A549 (cell line): ENCODE results near the gene CALM3. TPM values are rescaled to one million over a fixed set of nuclear protein-coding genes. Genes with fewer than 3 reads are reported as not detected.

Experiments used
- ATAC-seq, 2 experiments: fragments of 200-7000 bp in 1 of 2; fragments of >200 bp in 1 of 2; cut with Nextera tagmentation in 1 of 2; cut with Tn5 transposase in 1 of 2; 3 replicates each; pipeline versions ENCODE4 v1.8.0 to v1.9.1; 2018 to 2020; ENCODE audit warnings: mild to moderate bottlenecking in 1 of 2, moderate library complexity in 1 of 2
- CTCF ChIA-PET: fragments of 300-600 bp; sonication (Branson Sonifier 250); formaldehyde crosslinking; extraction: SDS; loops from one replicate; lab custom pipeline; 2021; ENCODE audit warnings: antibody characterized with exemption, inconsistent platforms; lab: Yijun Ruan, JAX
- POLR2A ChIA-PET: fragments of 350-600 bp; formaldehyde crosslinking; extraction: SDS; loops from one replicate; lab custom pipeline; 2021; ENCODE audit warnings: antibody characterized with exemption, inconsistent platforms; lab: Yijun Ruan, JAX
- DNase-seq, 2 experiments: peaks; one replicate each; pipeline versions ENCODE4 v3.0.0 to v3.0.0-alpha.2; 2011 to 2016; ENCODE audit warnings: low read depth in 1 of 2, low spot score in 1 of 2
- FAIRE-seq: peaks from 2 replicates; lab custom pipeline; 2011; peaks lifted over from hg19 to GRCh38; lab: Jason Lieb, UNC
- H3K27ac ChIP-seq, 2 experiments: fragments of >200 bp; sonication (Bioruptor Twin); formaldehyde crosslinking; 3 replicates each; pipeline ENCODE4 v1.5.1; 2016 to 2017
- H3K4me1 ChIP-seq: fragments of >200 bp; sonication (Bioruptor Twin); formaldehyde crosslinking; 3 replicates; pipeline ENCODE4 v1.6.1; 2016
- H3K4me2 ChIP-seq: fragments of >200 bp; sonication (Bioruptor Twin); formaldehyde crosslinking; 3 replicates; pipeline ENCODE4 v1.6.1; 2016
- H3K4me3 ChIP-seq: fragments of >200 bp; sonication (Bioruptor Twin); formaldehyde crosslinking; 3 replicates; pipeline ENCODE4 v1.5.1; 2016
- H3K9me3 ChIP-seq: fragments of >200 bp; sonication (Bioruptor Twin); formaldehyde crosslinking; 3 replicates; pipeline ENCODE4 v1.6.1; 2016
- CEBPB ChIP-seq, 2 experiments: fragments of >200 bp in 1 of 2; sonication (Bioruptor Twin) in 1 of 2; formaldehyde crosslinking in 1 of 2; IDR thresholded peaks; 2 replicates each; pipeline ENCODE4 v1.6.1; 2012 to 2016
- CTCF ChIP-seq: fragments of >200 bp; sonication (Bioruptor Twin); formaldehyde crosslinking; IDR thresholded peaks from 3 replicates; pipeline ENCODE4 v1.5.1; 2016
- E2F6 ChIP-seq: IDR thresholded peaks from 2 replicates; pipeline ENCODE4 v1.6.1; 2012; ENCODE audit warnings: low read depth, borderline replicate concordance
- EHF ChIP-seq: fragments of 250-450 bp; sonication (Bioruptor Pico); IDR thresholded peaks from 2 replicates; pipeline ENCODE4 v1.5.0; 2020; ENCODE audit warnings: mild to moderate bottlenecking
- EHMT2 ChIP-seq: fragments of 200-600 bp; sonication (generic); IDR thresholded peaks from 2 replicates; pipeline ENCODE4 v1.6.1; 2016; ENCODE audit warnings: antibody characterized with exemption, low read depth, mild to moderate bottlenecking, moderate library complexity
- ELK1 ChIP-seq: fragments of 150-350 bp; IDR thresholded peaks from 2 replicates; pipeline ENCODE4 v1.6.1; 2014; ENCODE audit warnings: low read depth, mild to moderate bottlenecking, low read length
- FOSL2 ChIP-seq, 2 experiments: fragments of 450-650 bp in 1 of 2; fragments of >200 bp in 1 of 2; sonication (Bioruptor Twin) in 1 of 2; formaldehyde crosslinking; IDR thresholded peaks; 2 replicates each; pipeline versions ENCODE4 v1.5.0 to v1.6.1; 2016 to 2020; ENCODE audit warnings: mild to moderate bottlenecking in 1 of 2, moderate library complexity in 1 of 2
- FOXS1 ChIP-seq: fragments of 250-450 bp; sonication (Bioruptor Pico); IDR thresholded peaks from 2 replicates; pipeline ENCODE4 v1.5.0; 2020; ENCODE audit warnings: mild to moderate bottlenecking, moderate library complexity
- HES2 ChIP-seq: fragments of >200 bp; sonication (Bioruptor Twin); formaldehyde crosslinking; IDR thresholded peaks from 2 replicates; pipeline ENCODE4 v1.6.1; 2016
- JUNB ChIP-seq: fragments of >200 bp; sonication (Bioruptor Twin); formaldehyde crosslinking; IDR thresholded peaks from 2 replicates; pipeline ENCODE4 v1.6.1; 2016
- MAFK ChIP-seq: fragments of 450-650 bp; IDR thresholded peaks from 2 replicates; pipeline ENCODE4 v1.6.1; 2014; ENCODE audit not compliant: partially characterized antibody
- NFE2L2 ChIP-seq: fragments of 150-350 bp; conservative IDR thresholded peaks from 2 replicates; pipeline ENCODE4 v1.6.1; 2014; ENCODE audit warnings: low read length
- NPAS2 ChIP-seq: fragments of 250-450 bp; sonication (Bioruptor Pico); IDR thresholded peaks from 2 replicates; pipeline ENCODE4 v1.8.0; 2022; ENCODE audit warnings: mild to moderate bottlenecking, moderate library complexity, borderline replicate concordance
- PBX3 ChIP-seq: IDR thresholded peaks from 2 replicates; pipeline ENCODE4 v1.6.1; 2012
- POLR2A ChIP-seq: IDR thresholded peaks from 2 replicates; pipeline ENCODE4 v1.6.1; 2012; ENCODE audit warnings: mild to moderate bottlenecking, low read length
- POLR2AphosphoS2 ChIP-seq: conservative IDR thresholded peaks from 2 replicates; pipeline ENCODE4 v1.6.1; 2012; ENCODE audit warnings: low read length, improper control_type of control experiment, inconsistent platforms
- RARB ChIP-seq: fragments of 250-450 bp; sonication (Bioruptor Pico); IDR thresholded peaks from 2 replicates; pipeline ENCODE4 v1.8.0; 2021; ENCODE audit warnings: mild to moderate bottlenecking, moderate library complexity
- RFX5 ChIP-seq: fragments of 450-650 bp; IDR thresholded peaks from 2 replicates; pipeline ENCODE4 v1.7.1; 2014; ENCODE audit warnings: antibody characterized with exemption, mild to moderate bottlenecking, moderate library complexity
- TFCP2L1 ChIP-seq: fragments of 250-450 bp; sonication (Bioruptor Pico); IDR thresholded peaks from 2 replicates; pipeline ENCODE4 v1.5.0; 2021; ENCODE audit warnings: mild to moderate bottlenecking
- ZC3H11A ChIP-seq: fragments of 450-650 bp; IDR thresholded peaks from 2 replicates; pipeline ENCODE4 v1.6.1; 2014; ENCODE audit warnings: antibody characterized with exemption, mild to moderate bottlenecking
- ZFP36 ChIP-seq: fragments of 450-650 bp; IDR thresholded peaks from 2 replicates; pipeline ENCODE4 v1.6.1; 2014; ENCODE audit warnings: borderline replicate concordance; ENCODE audit not compliant: partially characterized antibody
- WGBS: methylation state at CpG from one replicate; pipeline ENCODE4 v1.1.6; 2017; ENCODE audit errors: missing lambda C conversion rate; 5-methylcytosine and 5-hydroxymethylcytosine counted together
- polyA plus RNA-seq, 4 experiments: library from polyadenylated mRNA; depleted of rRNA in 3 of 4; stranded (reverse); fragments of >200 nt; fragmentation: RNase III in 1 of 4; extraction: RNeasy Plus Mini Kit Qiagen cat#74134 plus additional on column Dnase treatment in 1 of 4; gene quantifications; 2 replicates in 3 of 4; 3 replicates in 1 of 4; pipeline ENCODE4 v1.2.3, GENCODE V29; 2011 to 2017

The CALM3 gene
- polyA plus RNA-seq, 2 of the 4 experiments (the other 2 are of a cell fraction): 303 to 548 TPM

- TF ChIP-seq PBX3: no peak
Observed at GRCh38 chr19:46591870-46592269, 9.3 kb upstream of the CALM3 start (continued).

- H3K4me3 ChIP-seq: no peak overlapping the region
- no peak overlapping the region for H3K27ac ChIP-seq
- POLR2A ChIA-PET: no interaction called here
- no peak overlapping the region for H3K4me2 ChIP-seq
- WGBS: 63% methylated on average over 6 of the region's 6 CpGs
- 0 out of 3 replicates have a peak, but pooled peaks cover 3% of the 10 kb centered on the region for H3K4me1 ChIP-seq
- H3K9me3 ChIP-seq: peaks cover 12% of the 10 kb centered on the region
- DNase-seq (no peak), FAIRE-seq (no peak), ATAC-seq (no peak)
- TF ChIP-seq HES2 (no peak), RFX5 (no peak), FOSL2 (IDR thresholded peaks at IDR 0.05) (no peak), FOSL2 (CRISPR knock-in tag; IDR thresholded peaks at IDR 0.05) (no peak), TFCP2L1 (CRISPR knock-in tag) (no peak)
- CTCF ChIA-PET: interaction anchor here (0.6 to 34.1 kb wide), 6 partner anchors 28 to 108 kb away, joined by 3 to 737 read pairs (median 4); partner anchors contain the start of genes GNG8 and PTGIR
Observed at GRCh38 chr19:46596008-46596407, 5.1 kb upstream of the CALM3 start.

- Histone ChIP-seq H3K4me1 (peaks cover 14% of the 10 kb centered on the region), H3K9me3 (peaks cover 12% of the 10 kb centered on the region), H3K4me2 (no peak overlapping the region), H3K27ac (no peak overlapping the region), H3K4me3 (no peak overlapping the region)
- FAIRE-seq (no peak), ATAC-seq (no peak), DNase-seq (no peak)
- ChIA-PET POLR2A (no interaction called here), CTCF (interaction anchor here (0.8 to 34.1 kb wide), 9 partner anchors 9 to 159 kb away, joined by 3 to 737 read pairs (median 3); partner anchors contain the start of genes DACT3, GNG8 and PTGIR)
- 91% methylated on average over 4 of the region's 4 CpGs for WGBS
- TF ChIP-seq MAFK: no peak
- no peak for TF ChIP-seq FOXS1 (CRISPR knock-in tag)
- no peak for TF ChIP-seq ZFP36
- TF ChIP-seq ZC3H11A: no peak
- no peak for TF ChIP-seq ELK1
- no peak for TF ChIP-seq EHMT2
- no peak for TF ChIP-seq EHF (CRISPR knock-in tag)
- TF ChIP-seq POLR2AphosphoS2: no peak
- no peak for TF ChIP-seq NFE2L2
- no peak for TF ChIP-seq E2F6
- TF ChIP-seq NPAS2 (CRISPR knock-in tag): no peak
- TF ChIP-seq CEBPB (IDR thresholded peaks at IDR 0.05): no peak
- TF ChIP-seq CTCF: no peak
- no peak for TF ChIP-seq RARB (CRISPR knock-in tag)
- no peak for TF ChIP-seq JUNB
- no peak for TF ChIP-seq POLR2A
Observed at GRCh38 chr19:46598372-46598917, 2.7 kb upstream of the CALM3 start.
